ENCODE data around the gene SPEM3. TPM values are rescaled to one million over a fixed set of nuclear protein-coding genes. Genes with fewer than 3 reads are reported as not detected.

Gene SPEM3
- total RNA-seq, 1 donor from 2014 or later = not detected

- no peak overlapping the region for H3K4me3 ChIP-seq
- no peak for TF ChIP-seq CTCF (IDR thresholded peaks at IDR 0.05)
- no peaks in the 10 kb centered on the region for H3K9me3 ChIP-seq
- DNase-seq = no peak
- H3K36me3 ChIP-seq = no peaks in the 10 kb centered on the region
- no peaks in the 10 kb centered on the region for H3K27me3 ChIP-seq
- peaks cover 17% of the 10 kb centered on the region for H3K4me1 ChIP-seq
- H3K27ac ChIP-seq = no peak overlapping the region
- intact Hi-C loops (cut with DNase I) = no loop called here
- no peak for ATAC-seq
Observed at GRCh38 chr17:7432296-7432695, 3.6 kb downstream of the SPEM3 start.

DNA sequence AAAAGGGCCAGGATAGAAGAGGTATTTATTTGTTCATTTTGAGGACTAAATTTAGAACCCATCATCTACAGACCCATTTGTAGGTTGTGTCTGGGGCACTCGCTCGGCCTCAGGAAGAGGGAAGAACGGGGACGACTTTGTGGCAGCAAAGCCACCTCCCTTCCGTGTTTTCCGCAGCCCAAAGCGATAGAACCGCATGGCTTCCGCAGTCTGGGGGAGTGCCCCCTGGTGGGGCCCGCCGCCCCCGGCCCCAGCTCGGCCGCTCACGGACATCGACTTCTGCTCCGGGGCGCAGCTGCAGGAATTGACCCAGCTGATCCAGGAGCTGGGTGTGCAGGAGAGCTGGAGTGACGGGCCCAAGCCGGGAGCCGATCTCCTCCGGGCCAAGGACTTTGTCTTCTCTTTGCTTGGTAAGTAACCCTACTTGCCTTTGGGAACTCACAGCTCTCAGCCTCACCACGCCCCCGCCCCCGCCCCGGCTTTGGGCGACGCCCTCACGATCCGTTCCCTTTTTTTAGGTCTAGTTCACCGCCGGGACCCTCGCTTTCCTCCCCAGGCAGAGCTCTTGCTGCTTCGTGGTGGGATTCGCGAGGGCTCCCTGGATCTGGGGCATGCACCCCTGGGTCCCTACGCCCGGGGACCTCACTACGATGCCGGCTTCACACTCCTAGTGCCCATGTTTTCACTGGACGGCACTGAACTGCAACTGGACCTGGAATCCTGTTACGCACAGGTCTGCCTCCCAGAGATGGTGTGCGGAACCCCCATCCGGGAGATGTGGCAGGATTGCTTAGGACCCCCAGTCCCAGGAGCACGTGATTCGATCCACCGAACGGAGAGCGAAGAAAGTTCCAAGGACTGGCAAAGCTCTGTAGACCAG, 7.3 kb downstream of the SPEM3 start:
- DNase-seq (peak; percentile 84), ATAC-seq (peak; percentile 11)
- peak overlapping the region; percentile 71 for H3K4me3 ChIP-seq
- H3K27ac ChIP-seq = peak overlapping the region; percentile 72
- H3K36me3 ChIP-seq = no peaks in the 10 kb centered on the region
- H3K9me3 ChIP-seq = no peaks in the 10 kb centered on the region
- peaks cover 21% of the 10 kb centered on the region for H3K27me3 ChIP-seq
- intact Hi-C loops (cut with DNase I) = no loop called here
- H3K4me1 ChIP-seq = peaks cover 46% of the 10 kb centered on the region
- peak; percentile 21 for TF ChIP-seq CTCF (IDR thresholded peaks at IDR 0.05)

- DNase-seq (peak; percentile 94), ATAC-seq (peak; percentile 87)
- intact Hi-C loops (cut with DNase I) = no loop called here
- peak; percentile 82 for TF ChIP-seq CTCF (IDR thresholded peaks at IDR 0.05)
- H3K4me1 ChIP-seq = peaks cover 46% of the 10 kb centered on the region
- H3K27me3 ChIP-seq = peaks cover 22% of the 10 kb centered on the region
- peak overlapping the region; percentile 48 for H3K27ac ChIP-seq
- H3K9me3 ChIP-seq = no peaks in the 10 kb centered on the region
- H3K36me3 ChIP-seq = no peaks in the 10 kb centered on the region
- peak overlapping the region; percentile 71 for H3K4me3 ChIP-seq
Observed at GRCh38 chr17:7436556-7437368, 8.1 kb downstream of the SPEM3 start.

DNA sequence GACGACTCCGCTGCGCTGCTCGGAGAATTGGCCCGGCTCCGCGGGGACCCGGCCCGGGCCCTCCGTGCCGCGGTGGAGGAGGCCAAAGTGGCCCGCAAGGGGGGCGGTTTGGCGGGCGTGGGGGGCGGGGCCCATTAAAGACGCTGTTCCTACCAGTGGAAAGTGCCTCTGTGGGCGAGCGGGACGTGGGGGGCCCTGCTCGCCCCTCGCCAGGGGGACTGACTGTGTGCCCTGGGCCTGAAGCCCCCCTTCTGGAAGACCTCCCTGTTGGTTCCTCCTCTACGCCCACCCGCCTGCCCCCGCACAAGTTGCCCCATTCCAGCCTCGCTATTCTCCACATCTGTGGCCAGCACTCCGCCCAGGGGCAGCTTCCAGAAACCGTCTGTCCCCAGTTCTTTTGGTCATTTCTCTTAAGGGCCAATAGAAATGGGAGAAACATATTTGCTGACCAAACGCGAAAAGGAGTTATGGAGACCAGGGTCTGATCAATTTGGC, 8.8 kb downstream of the SPEM3 start:
- Histone ChIP-seq H3K27me3 (peaks cover 22% of the 10 kb centered on the region), H3K4me1 (peaks cover 46% of the 10 kb centered on the region), H3K4me3 (peak overlapping the region; percentile 71), H3K9me3 (no peaks in the 10 kb centered on the region), H3K36me3 (no peaks in the 10 kb centered on the region), H3K27ac (peak overlapping the region; percentile 48)
- no peak for TF ChIP-seq CTCF (IDR thresholded peaks at IDR 0.05)
- DNase-seq (no peak), ATAC-seq (no peak)
- intact Hi-C loops (cut with DNase I) = no loop called here

DNA sequence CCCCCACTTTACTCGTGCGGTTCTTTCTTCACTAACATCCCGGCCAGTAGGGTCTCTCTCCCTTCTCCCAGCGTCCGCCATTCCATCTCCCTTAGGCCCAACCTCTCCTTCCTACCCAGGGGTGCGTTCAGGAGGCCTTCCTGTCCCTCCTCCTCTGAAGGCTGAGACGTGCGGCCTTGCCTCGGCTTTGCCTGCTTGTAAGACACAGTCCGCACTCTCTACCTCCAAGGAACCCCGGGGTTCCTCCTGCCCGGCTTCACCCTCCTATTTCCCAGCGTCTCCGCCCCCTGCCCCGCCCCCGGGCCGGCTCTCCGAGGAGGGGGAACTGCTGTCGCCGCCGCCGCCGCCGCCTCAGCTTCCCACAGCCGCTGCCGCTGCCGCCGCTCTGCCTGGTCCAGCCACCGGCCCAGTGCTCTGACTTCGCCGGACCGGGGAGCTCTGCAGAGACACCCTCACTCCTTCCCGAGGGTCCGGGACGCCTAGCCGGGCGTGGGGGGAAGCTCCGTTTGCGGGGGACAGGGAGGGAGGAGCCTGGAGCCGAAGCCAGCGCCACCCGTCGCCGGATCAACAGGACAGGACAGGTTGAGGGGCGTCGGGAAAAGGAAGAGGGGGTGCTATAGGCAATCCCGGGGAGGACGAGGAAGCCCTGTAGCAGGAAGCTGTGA, 9.4 kb downstream of the SPEM3 start:
- H3K9me3 ChIP-seq = no peaks in the 10 kb centered on the region
- H3K27ac ChIP-seq = no peak overlapping the region
- H3K4me1 ChIP-seq = peaks cover 46% of the 10 kb centered on the region
- ATAC-seq = peak; percentile 9
- peak overlapping the region; percentile 71 for H3K4me3 ChIP-seq
- H3K36me3 ChIP-seq = no peaks in the 10 kb centered on the region
- DNase-seq = peak; percentile 88
- peaks cover 22% of the 10 kb centered on the region for H3K27me3 ChIP-seq
- intact Hi-C loops (cut with DNase I) = no loop called here
- TF ChIP-seq CTCF (IDR thresholded peaks at IDR 0.05) = no peak
